ENCODE measurements around the gene CCNH. TPM values are rescaled to one million over a fixed set of nuclear protein-coding genes. Genes with fewer than 3 reads are reported as not detected.

Gene CCNH
- total RNA-seq, 1 experiment from 2014 or later: 39.6 TPM

- BruUV-seq (replicated peaks): no TSS peak
- DNase-seq: no peak
- H3K9me3 Mint-ChIP-seq (ENCODE audit: unreplicated experiment): no peaks in the 10 kb centered on the region
- H3K4me3 Mint-ChIP-seq (ENCODE audit: unreplicated experiment): no peak overlapping the region
- H3K4me1 Mint-ChIP-seq (ENCODE audit: low read depth, unreplicated experiment): peaks cover 6% of the 10 kb centered on the region
- no peaks in the 10 kb centered on the region; the same call in 1 of the 2 replicates for H3K36me3 ChIP-seq (ENCODE audit: control insufficient read depth, insufficient read depth, low read length)
- no peaks in the 10 kb centered on the region for H3K27me3 ChIP-seq (replicated peaks; ENCODE audit: control insufficient read depth, insufficient read depth, low read length)
- intact Hi-C loops (cut with micrococcal nuclease; ENCODE audit: unreplicated experiment): no loop called here
- H3K4me3 ChIP-seq (ENCODE audit: low read depth, low read length): no peak overlapping the region
- TF ChIP-seq, protein P1, sequence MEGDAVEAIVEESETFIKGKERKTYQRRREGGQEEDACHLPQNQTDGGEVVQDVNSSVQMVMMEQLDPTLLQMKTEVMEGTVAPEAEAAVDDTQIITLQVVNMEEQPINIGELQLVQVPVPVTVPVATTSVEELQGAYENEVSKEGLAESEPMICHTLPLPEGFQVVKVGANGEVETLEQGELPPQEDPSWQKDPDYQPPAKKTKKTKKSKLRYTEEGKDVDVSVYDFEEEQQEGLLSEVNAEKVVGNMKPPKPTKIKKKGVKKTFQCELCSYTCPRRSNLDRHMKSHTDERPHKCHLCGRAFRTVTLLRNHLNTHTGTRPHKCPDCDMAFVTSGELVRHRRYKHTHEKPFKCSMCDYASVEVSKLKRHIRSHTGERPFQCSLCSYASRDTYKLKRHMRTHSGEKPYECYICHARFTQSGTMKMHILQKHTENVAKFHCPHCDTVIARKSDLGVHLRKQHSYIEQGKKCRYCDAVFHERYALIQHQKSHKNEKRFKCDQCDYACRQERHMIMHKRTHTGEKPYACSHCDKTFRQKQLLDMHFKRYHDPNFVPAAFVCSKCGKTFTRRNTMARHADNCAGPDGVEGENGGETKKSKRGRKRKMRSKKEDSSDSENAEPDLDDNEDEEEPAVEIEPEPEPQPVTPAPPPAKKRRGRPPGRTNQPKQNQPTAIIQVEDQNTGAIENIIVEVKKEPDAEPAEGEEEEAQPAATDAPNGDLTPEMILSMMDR (IDR thresholded peaks at IDR 0.05; ENCODE audit: insufficient read depth in 1 of 2, low read depth in 1 of 2, low read length in 1 of 2, severe bottlenecking in 1 of 2, unreplicated experiment in 1 of 2): no peak
- H3K27me3 Mint-ChIP-seq (ENCODE audit: insufficient read depth, unreplicated experiment): no peaks in the 10 kb centered on the region
- POLR2A ChIA-PET: no interaction called here
- peaks cover 20% of the 10 kb centered on the region for H3K4me1 ChIP-seq
- H3K27ac Mint-ChIP-seq (ENCODE audit: unreplicated experiment): no peak overlapping the region
- H3K9me3 ChIP-seq: no peaks in the 10 kb centered on the region
- peaks cover 63% of the 10 kb centered on the region for H3K36me3 Mint-ChIP-seq (ENCODE audit: insufficient read depth, unreplicated experiment)
- CTCF ChIA-PET: no interaction called here
Measured at GRCh38 chr5:87390075-87390474, 22.7 kb downstream of the CCNH start.

GRCh38 chr5:87389296-87390034, 23.3 kb downstream of the CCNH start:
- no peaks in the 10 kb centered on the region for H3K9me3 ChIP-seq
- no peak overlapping the region for H3K4me3 ChIP-seq (ENCODE audit: low read depth, low read length)
- H3K27me3 Mint-ChIP-seq (ENCODE audit: insufficient read depth, unreplicated experiment): no peaks in the 10 kb centered on the region
- peaks cover 6% of the 10 kb centered on the region for H3K4me1 Mint-ChIP-seq (ENCODE audit: low read depth, unreplicated experiment)
- H3K36me3 ChIP-seq (ENCODE audit: control insufficient read depth, insufficient read depth, low read length): no peaks in the 10 kb centered on the region; the same call in 1 of the 2 replicates
- CTCF ChIA-PET: no interaction called here
- no peaks in the 10 kb centered on the region for H3K27me3 ChIP-seq (replicated peaks; ENCODE audit: control insufficient read depth, insufficient read depth, low read length)
- intact Hi-C loops (cut with micrococcal nuclease; ENCODE audit: unreplicated experiment): loop anchor here (5.0 kb wide), 1 partner anchor 122 kb away; the partner anchor contains the start of gene RASA1
- peaks cover 22% of the 10 kb centered on the region for H3K4me1 ChIP-seq
- H3K9me3 Mint-ChIP-seq (ENCODE audit: unreplicated experiment): no peaks in the 10 kb centered on the region
- H3K4me3 Mint-ChIP-seq (ENCODE audit: unreplicated experiment): no peak overlapping the region
- H3K36me3 Mint-ChIP-seq (ENCODE audit: insufficient read depth, unreplicated experiment): peaks cover 57% of the 10 kb centered on the region
- TF ChIP-seq, protein P1 (IDR thresholded peaks at IDR 0.05; ENCODE audit: insufficient read depth in 1 of 2, low read depth in 1 of 2, low read length in 1 of 2, severe bottlenecking in 1 of 2, unreplicated experiment in 1 of 2): no peak
- POLR2A ChIA-PET: no interaction called here
- BruUV-seq (replicated peaks): no TSS peak
- no peak overlapping the region for H3K27ac Mint-ChIP-seq (ENCODE audit: unreplicated experiment)
- no peak for DNase-seq

DNA sequence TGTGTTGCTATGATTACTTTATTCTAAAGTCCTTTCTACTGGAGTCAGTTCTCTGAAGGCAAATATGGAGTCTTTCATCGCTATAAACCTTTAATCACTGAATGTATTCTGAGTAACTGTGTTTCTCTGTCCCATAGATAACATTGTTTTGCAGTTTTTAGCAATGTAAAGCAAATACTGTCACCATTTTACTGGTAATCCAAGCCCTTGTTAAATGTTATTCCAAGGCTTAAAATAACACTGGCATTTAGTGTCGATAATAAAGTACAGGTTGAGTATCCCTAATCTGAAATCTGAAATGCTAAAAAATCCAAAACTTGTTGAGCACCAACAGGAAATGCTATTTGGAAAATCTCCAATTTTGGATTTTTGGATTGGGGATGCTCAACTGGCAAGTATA, 24.6 kb downstream of the CCNH start:
- no TSS peak for BruUV-seq (replicated peaks)
- ChIA-PET POLR2A (no interaction called here), CTCF (no interaction called here)
- no peak for DNase-seq
- Mint-ChIP-seq H3K4me1 (ENCODE audit: low read depth, unreplicated experiment) (peaks cover 6% of the 10 kb centered on the region), H3K9me3 (ENCODE audit: unreplicated experiment) (no peaks in the 10 kb centered on the region), H3K27me3 (ENCODE audit: insufficient read depth, unreplicated experiment) (no peaks in the 10 kb centered on the region), H3K36me3 (ENCODE audit: insufficient read depth, unreplicated experiment) (peaks cover 53% of the 10 kb centered on the region), H3K4me3 (ENCODE audit: unreplicated experiment) (no peak overlapping the region), H3K27ac (ENCODE audit: unreplicated experiment) (no peak overlapping the region)
- no peaks in the 10 kb centered on the region for H3K27me3 ChIP-seq (replicated peaks; ENCODE audit: control insufficient read depth, insufficient read depth, low read length)
- H3K4me3 ChIP-seq (ENCODE audit: low read depth, low read length): no peak overlapping the region
- TF ChIP-seq, protein P1 (IDR thresholded peaks at IDR 0.05; ENCODE audit: insufficient read depth in 1 of 2, low read depth in 1 of 2, low read length in 1 of 2, severe bottlenecking in 1 of 2, unreplicated experiment in 1 of 2): no peak
- H3K9me3 ChIP-seq: no peaks in the 10 kb centered on the region
- H3K4me1 ChIP-seq: peaks cover 22% of the 10 kb centered on the region
- no peaks in the 10 kb centered on the region; the same call in 1 of the 2 replicates for H3K36me3 ChIP-seq (ENCODE audit: control insufficient read depth, insufficient read depth, low read length)
- intact Hi-C loops (cut with micrococcal nuclease; ENCODE audit: unreplicated experiment): loop anchor here (5.0 kb wide), 1 partner anchor 121 kb away; the partner anchor contains the start of gene RASA1
